ENCODE data around the gene STK38L. TPM values are rescaled to one million over a fixed set of nuclear protein-coding genes. Genes with fewer than 3 reads are reported as not detected.

The STK38L gene
- total RNA-seq, 2 donors from 2014 or later: 33.2 to 78.3 TPM

DNA sequence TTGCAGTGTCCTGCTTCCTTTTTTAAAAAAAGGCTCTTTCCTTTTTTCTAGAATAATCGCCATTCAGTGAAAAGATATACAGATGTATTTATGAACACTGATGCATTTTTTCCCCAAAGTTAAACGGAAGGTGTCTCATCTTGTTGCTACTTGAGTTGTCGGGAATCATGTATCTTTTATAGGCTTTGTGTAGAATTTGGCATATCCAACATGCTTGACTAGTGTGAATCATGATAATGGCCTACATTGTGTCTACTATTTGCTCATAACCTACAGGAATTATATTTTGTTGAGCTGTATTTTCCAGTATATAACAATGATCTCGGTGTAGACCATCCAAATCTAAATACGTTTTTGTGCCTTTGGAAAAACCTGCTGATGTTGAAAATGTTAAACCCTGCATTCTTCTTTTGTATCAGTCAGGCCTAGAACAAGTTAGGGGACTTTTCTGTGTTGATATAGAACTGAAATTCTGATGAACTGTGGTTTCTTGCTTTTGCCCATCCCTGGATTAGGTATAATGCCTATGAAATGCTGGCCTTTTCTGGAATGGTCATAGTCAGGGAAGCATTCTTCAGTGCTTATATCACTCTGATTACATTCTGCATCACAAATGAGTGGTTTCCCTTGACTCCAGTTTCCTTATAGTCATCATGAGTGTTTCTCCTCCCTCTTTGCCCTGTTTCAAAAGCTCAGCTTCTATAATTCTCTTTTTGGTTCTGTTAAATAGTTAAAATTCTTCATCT is 99.3 kb downstream of the STK38L start:
- no peaks in the 10 kb centered on the region for H3K27me3 ChIP-seq (ENCODE audit: control insufficient read depth, insufficient read depth, low read length, poor library complexity, severe bottlenecking)
- Mint-ChIP-seq H3K27me3 (ENCODE audit: insufficient read depth) (peaks cover 12% of the 10 kb centered on the region), H3K36me3 (ENCODE audit: low read depth) (peaks cover 4% of the 10 kb centered on the region), H3K4me3 (no peak overlapping the region), H3K9me3 (no peaks in the 10 kb centered on the region), H3K4me1 (peaks cover 61% of the 10 kb centered on the region), H3K27ac (no peak overlapping the region)
- 95 to 100% methylated on average over 3 to 5 of the region's 5 CpGs for WGBS, 2 experiments (ENCODE audit: insufficient coverage in 1 of 2, insufficient read length in 1 of 2)
- no peak overlapping the region for H3K4me3 ChIP-seq (ENCODE audit: low read length)
- TF ChIP-seq, protein P1, sequence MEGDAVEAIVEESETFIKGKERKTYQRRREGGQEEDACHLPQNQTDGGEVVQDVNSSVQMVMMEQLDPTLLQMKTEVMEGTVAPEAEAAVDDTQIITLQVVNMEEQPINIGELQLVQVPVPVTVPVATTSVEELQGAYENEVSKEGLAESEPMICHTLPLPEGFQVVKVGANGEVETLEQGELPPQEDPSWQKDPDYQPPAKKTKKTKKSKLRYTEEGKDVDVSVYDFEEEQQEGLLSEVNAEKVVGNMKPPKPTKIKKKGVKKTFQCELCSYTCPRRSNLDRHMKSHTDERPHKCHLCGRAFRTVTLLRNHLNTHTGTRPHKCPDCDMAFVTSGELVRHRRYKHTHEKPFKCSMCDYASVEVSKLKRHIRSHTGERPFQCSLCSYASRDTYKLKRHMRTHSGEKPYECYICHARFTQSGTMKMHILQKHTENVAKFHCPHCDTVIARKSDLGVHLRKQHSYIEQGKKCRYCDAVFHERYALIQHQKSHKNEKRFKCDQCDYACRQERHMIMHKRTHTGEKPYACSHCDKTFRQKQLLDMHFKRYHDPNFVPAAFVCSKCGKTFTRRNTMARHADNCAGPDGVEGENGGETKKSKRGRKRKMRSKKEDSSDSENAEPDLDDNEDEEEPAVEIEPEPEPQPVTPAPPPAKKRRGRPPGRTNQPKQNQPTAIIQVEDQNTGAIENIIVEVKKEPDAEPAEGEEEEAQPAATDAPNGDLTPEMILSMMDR (conservative IDR thresholded peaks at IDR 0.05): no peak
- H3K9ac ChIP-seq (ENCODE audit: extremely low read depth, low read length, poor library complexity, severe bottlenecking): no peak overlapping the region
- no peaks in the 10 kb centered on the region for H3K9me3 ChIP-seq (ENCODE audit: control insufficient read depth, low read length)
- no peaks in the 10 kb centered on the region for H3K36me3 ChIP-seq (ENCODE audit: control insufficient read depth, insufficient read depth, low read length)
- peaks cover 10% of the 10 kb centered on the region for H3K4me1 ChIP-seq (ENCODE audit: control insufficient read depth, insufficient read depth, low read length)
- H3K27ac ChIP-seq (ENCODE audit: low read depth, low read length): no peak overlapping the region
- no peak for DNase-seq

DNA sequence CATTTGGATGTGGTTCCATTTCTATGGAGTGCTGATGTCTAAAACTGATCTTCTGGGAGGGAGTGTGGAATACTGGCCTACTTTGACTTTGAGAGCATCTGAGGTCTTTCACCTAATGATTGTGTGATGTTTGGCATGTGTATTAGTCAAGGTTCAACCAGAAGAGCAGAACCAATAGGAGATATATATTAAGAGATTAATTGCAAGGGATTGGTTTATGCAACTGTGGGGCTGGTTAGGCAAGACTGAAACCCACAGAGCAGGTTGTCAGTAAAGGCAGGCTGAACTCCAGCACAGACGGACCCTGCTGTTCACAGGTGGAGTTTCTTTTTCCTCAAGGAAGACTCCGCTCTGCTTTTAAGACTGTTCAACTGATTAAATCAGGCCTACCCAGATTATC is 100.2 kb downstream of the STK38L start:
- Histone ChIP-seq H3K4me3 (ENCODE audit: low read length) (no peak overlapping the region), H3K9me3 (ENCODE audit: control insufficient read depth, low read length) (no peaks in the 10 kb centered on the region), H3K4me1 (ENCODE audit: control insufficient read depth, insufficient read depth, low read length) (peaks cover 14% of the 10 kb centered on the region), H3K9ac (ENCODE audit: extremely low read depth, low read length, poor library complexity, severe bottlenecking) (no peak overlapping the region), H3K27me3 (ENCODE audit: control insufficient read depth, insufficient read depth, low read length, poor library complexity, severe bottlenecking) (no peaks in the 10 kb centered on the region), H3K27ac (ENCODE audit: low read depth, low read length) (no peak overlapping the region), H3K36me3 (ENCODE audit: control insufficient read depth, insufficient read depth, low read length) (no peaks in the 10 kb centered on the region)
- DNase-seq: no peak
- H3K4me1 Mint-ChIP-seq: peaks cover 62% of the 10 kb centered on the region
- no peaks in the 10 kb centered on the region for H3K9me3 Mint-ChIP-seq
- TF ChIP-seq, protein P1 (conservative IDR thresholded peaks at IDR 0.05): peak; percentile 13
- no peak overlapping the region for H3K4me3 Mint-ChIP-seq
- 82 to 96% methylated on average over 2 of the region's 2 CpGs for WGBS, 2 experiments (ENCODE audit: insufficient coverage in 1 of 2, insufficient read length in 1 of 2)
- peaks cover 18% of the 10 kb centered on the region for H3K27me3 Mint-ChIP-seq (ENCODE audit: insufficient read depth)
- H3K27ac Mint-ChIP-seq: peak overlapping the region; percentile 7
- peaks cover 4% of the 10 kb centered on the region for H3K36me3 Mint-ChIP-seq (ENCODE audit: low read depth)

DNA sequence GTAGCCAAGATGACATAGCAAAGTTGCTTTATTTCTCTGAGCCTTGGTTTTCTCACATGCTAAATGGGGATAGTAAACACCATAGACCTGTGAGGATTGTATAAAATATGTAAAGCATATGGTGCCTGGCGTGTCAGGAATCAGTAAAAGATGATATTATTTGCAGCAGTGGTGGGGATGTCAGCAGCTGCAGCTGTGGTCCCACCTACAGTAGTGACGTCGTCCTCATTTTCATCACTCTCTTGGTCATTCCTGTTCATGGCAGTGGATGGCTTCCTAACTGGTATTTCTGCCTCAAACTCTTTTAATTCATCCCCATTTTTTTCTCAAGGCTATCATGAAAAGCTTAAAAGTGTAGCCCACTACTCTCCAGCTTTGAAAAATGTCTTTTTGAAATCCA is 100.7 kb downstream of the STK38L start:
- no peaks in the 10 kb centered on the region for H3K9me3 Mint-ChIP-seq
- H3K27me3 ChIP-seq (ENCODE audit: control insufficient read depth, insufficient read depth, low read length, poor library complexity, severe bottlenecking): no peaks in the 10 kb centered on the region

More for the DNA sequence above, 100.7 kb downstream of the STK38L start:
- H3K9me3 ChIP-seq (ENCODE audit: control insufficient read depth, low read length): no peaks in the 10 kb centered on the region
- H3K27ac ChIP-seq (ENCODE audit: low read depth, low read length): no peak overlapping the region
- Mint-ChIP-seq H3K27me3 (ENCODE audit: insufficient read depth) (peaks cover 23% of the 10 kb centered on the region), H3K27ac (peak overlapping the region; percentile 7), H3K36me3 (ENCODE audit: low read depth) (peaks cover 2% of the 10 kb centered on the region), H3K4me3 (no peak overlapping the region), H3K4me1 (peaks cover 66% of the 10 kb centered on the region)
- DNase-seq: no peak
- peaks cover 14% of the 10 kb centered on the region for H3K4me1 ChIP-seq (ENCODE audit: control insufficient read depth, insufficient read depth, low read length)
- no peak overlapping the region for H3K9ac ChIP-seq (ENCODE audit: extremely low read depth, low read length, poor library complexity, severe bottlenecking)
- H3K36me3 ChIP-seq (ENCODE audit: control insufficient read depth, insufficient read depth, low read length): no peaks in the 10 kb centered on the region
- H3K4me3 ChIP-seq (ENCODE audit: low read length): no peak overlapping the region
- WGBS, 2 experiments (ENCODE audit: insufficient coverage in 1 of 2, insufficient read length in 1 of 2): 72 to 87% methylated on average over 3 of the region's 3 CpGs
- TF ChIP-seq, protein P1 (conservative IDR thresholded peaks at IDR 0.05): no peak

Measured in endodermal cell (in vitro differentiated cells).